Common myeloid progenitor, CD34-positive (primary cell): ENCODE data around the gene CPLX4.
A peak's percentile ranks its signal among the peaks of the same experiment; 100 is the strongest.

Experiments used
- CTCF ChIA-PET: fragments of 350-600 bp; sonication (Branson Sonifier 250); formaldehyde crosslinking; loops from one replicate; lab custom pipeline; 2021; ENCODE audit warnings: antibody characterized with exemption; lab: Charles Lee
- POLR2A ChIA-PET: fragments of 350-600 bp; sonication (Branson Sonifier 250); formaldehyde crosslinking; loops from one replicate; lab custom pipeline; 2021; ENCODE audit warnings: antibody characterized with exemption; lab: Charles Lee
- DNase-seq, 3 donors: peaks; one replicate each; pipeline versions ENCODE4 v3.0.0 to v3.0.0-alpha.2; 2013
- H3K27ac ChIP-seq, 2 experiments: 1 replicate in 1 of 2; 2 replicates in 1 of 2; pipeline ENCODE4 v1.7.0; 2013; ENCODE audit warnings: inconsistent platforms in 2 of 2, low read length in 2 of 2, mild to moderate bottlenecking in 2 of 2, low read depth in 1 of 2, moderate library complexity in 1 of 2; ENCODE audit not compliant: severe bottlenecking in 2 of 2, insufficient read depth in 1 of 2, poor library complexity in 1 of 2
- H3K27me3 ChIP-seq, 5 experiments: replicated peaks in 2 of 5; 1 replicate in 3 of 5; 2 replicates in 2 of 5; pipeline versions ENCODE4 v1.6.1 to v1.7.0; 2013; ENCODE audit warnings: low read length in 4 of 5, mild to moderate bottlenecking in 2 of 5, moderate library complexity in 2 of 5, inconsistent platforms in 1 of 5; ENCODE audit not compliant: insufficient read depth in 5 of 5, control insufficient read depth in 4 of 5
- H3K36me3 ChIP-seq, 4 experiments: 1 replicate in 2 of 4; 2 replicates in 2 of 4; pipeline versions ENCODE4 v1.6.1 to v1.7.0; 2013; ENCODE audit warnings: low read length in 3 of 4, control low read depth in 1 of 4, mild to moderate bottlenecking in 1 of 4; ENCODE audit not compliant: control insufficient read depth in 4 of 4, insufficient read depth in 4 of 4
- H3K4me1 ChIP-seq, 4 experiments: 1 replicate in 3 of 4; 2 replicates in 1 of 4; pipeline versions ENCODE4 v1.6.1 to v1.7.1; 2013; ENCODE audit warnings: low read length in 3 of 4, mild to moderate bottlenecking in 3 of 4, control low read depth in 1 of 4, inconsistent platforms in 1 of 4, moderate library complexity in 1 of 4; ENCODE audit not compliant: control insufficient read depth in 4 of 4, insufficient read depth in 4 of 4; ENCODE audit errors: control extremely low read depth in 1 of 4
- H3K4me3 ChIP-seq, 7 experiments: 1 replicate in 4 of 7; 2 replicates in 3 of 7; pipeline versions ENCODE4 v1.5.1 to v1.7.0; 2013; ENCODE audit warnings: mild to moderate bottlenecking in 7 of 7, low read length in 6 of 7, moderate library complexity in 6 of 7, inconsistent platforms in 2 of 7, low read depth in 2 of 7, control low read depth in 1 of 7; ENCODE audit not compliant: insufficient read depth in 4 of 7, control insufficient read depth in 1 of 7; ENCODE audit errors: extremely low read depth in 1 of 7
- H3K9me3 ChIP-seq, 5 experiments: 1 replicate in 4 of 5; 2 replicates in 1 of 5; pipeline versions ENCODE4 v1.6.1 to v1.7.1; 2013; ENCODE audit warnings: low read length in 4 of 5, mild to moderate bottlenecking in 2 of 5, inconsistent platforms in 1 of 5, low read depth in 1 of 5, moderate library complexity in 1 of 5; ENCODE audit not compliant: control insufficient read depth in 4 of 5, insufficient read depth in 2 of 5; ENCODE audit errors: control extremely low read depth in 1 of 5
- WGBS: methylation state at CpG from one replicate; pipeline ENCODE4 v1.1.5; 2013; ENCODE audit not compliant: insufficient coverage; 5-methylcytosine and 5-hydroxymethylcytosine counted together

The CPLX4 gene

GRCh38 chr18:59268127-59268720 is 50.2 kb downstream of the CPLX4 start:
- H3K4me1 ChIP-seq: peaks cover 0 to 41% (median 21%) of the 10 kb centered on the region in 4 experiments
- H3K36me3 ChIP-seq: no peaks in the 10 kb centered on the region
- peaks cover 0 to 3% (median 0%) of the 10 kb centered on the region in 5 experiments for H3K9me3 ChIP-seq
- H3K27me3 ChIP-seq: peaks cover 20 to 100% (median 69%) of the 10 kb centered on the region in 5 experiments
- no peak for DNase-seq
- ChIA-PET POLR2A (no interaction called here), CTCF (interaction anchor here (0.7 to 3.5 kb wide), 5 partner anchors 19 to 134 kb away, joined by 3 to 16 read pairs (median 3); no protein-coding TSS in a partner anchor)
- H3K27ac ChIP-seq: no peak overlapping the region
- 10% methylated on average over 26 of the region's 28 CpGs for WGBS
- peak overlapping the region in 1 of 7 experiments; percentile 24 for H3K4me3 ChIP-seq

GRCh38 chr18:59267503-59268126 is 50.8 kb downstream of the CPLX4 start:
- Histone ChIP-seq H3K4me3 (no peak overlapping the region), H3K27ac (no peak overlapping the region), H3K36me3 (no peaks in the 10 kb centered on the region), H3K4me1 (peaks cover 0 to 37% (median 17%) of the 10 kb centered on the region in 4 experiments), H3K27me3 (peaks cover 22 to 100% (median 74%) of the 10 kb centered on the region in 5 experiments), H3K9me3 (peaks cover 0 to 3% (median 1%) of the 10 kb centered on the region in 5 experiments)
- peak in 1 of 3 donors; percentile 45 for DNase-seq
- ChIA-PET POLR2A (no interaction called here), CTCF (interaction anchor here (0.7 to 3.5 kb wide), 4 partner anchors 18 to 133 kb away, joined by 3 to 16 read pairs (median 3); no protein-coding TSS in a partner anchor)
- 3% methylated on average over 36 of the region's 41 CpGs for WGBS

- DNase-seq: no peak
- 6% methylated on average over 5 of the region's 10 CpGs for WGBS
- Histone ChIP-seq H3K4me1 (peaks cover 0 to 31% (median 14%) of the 10 kb centered on the region in 4 experiments), H3K27ac (no peak overlapping the region), H3K36me3 (no peaks in the 10 kb centered on the region), H3K9me3 (peaks cover 0 to 3% (median 1%) of the 10 kb centered on the region in 5 experiments), H3K4me3 (no peak overlapping the region), H3K27me3 (peaks cover 24 to 96% (median 70%) of the 10 kb centered on the region in 5 experiments)
- POLR2A ChIA-PET: interaction anchor here (0.5 kb wide), 1 partner anchor 783 kb away, joined by 3 read pairs; no protein-coding TSS in a partner anchor
- CTCF ChIA-PET: interaction anchor here (1.4 to 4.3 kb wide), 3 partner anchors 8 to 18 kb away, joined by 3 to 27 read pairs (median 16); no protein-coding TSS in a partner anchor
Observed at GRCh38 chr18:59266886-59267502, 51.5 kb downstream of the CPLX4 start.

GRCh38 chr18:59266459-59266858 is 52.0 kb downstream of the CPLX4 start:
- DNase-seq: no peak
- peaks cover 0 to 3% (median 1%) of the 10 kb centered on the region in 5 experiments for H3K9me3 ChIP-seq
- no peak overlapping the region for H3K27ac ChIP-seq
- peaks cover 0 to 31% (median 12%) of the 10 kb centered on the region in 4 experiments for H3K4me1 ChIP-seq
- CTCF ChIA-PET: interaction anchor here (1.0 to 4.3 kb wide), 3 partner anchors 9 to 67 kb away, joined by 3 to 27 read pairs (median 3); no protein-coding TSS in a partner anchor
- H3K4me3 ChIP-seq: no peak overlapping the region
- WGBS: no CpG with 5 or more reads among the region's 1 CpG
- H3K27me3 ChIP-seq: peaks cover 24 to 91% (median 65%) of the 10 kb centered on the region in 5 experiments
- no peaks in the 10 kb centered on the region for H3K36me3 ChIP-seq
- POLR2A ChIA-PET: interaction anchor here (0.5 kb wide), 1 partner anchor 783 kb away, joined by 3 read pairs; no protein-coding TSS in a partner anchor

GRCh38 chr18:59265974-59266369 is 52.5 kb downstream of the CPLX4 start:
- ChIA-PET CTCF (interaction anchor here (1.0 to 4.3 kb wide), 3 partner anchors 9 to 67 kb away, joined by 3 to 27 read pairs (median 3); no protein-coding TSS in a partner anchor), POLR2A (interaction anchor here (0.5 kb wide), 1 partner anchor 782 kb away, joined by 3 read pairs; no protein-coding TSS in a partner anchor)
- Histone ChIP-seq H3K27ac (no peak overlapping the region), H3K9me3 (peaks cover 0 to 3% (median 1%) of the 10 kb centered on the region in 5 experiments), H3K36me3 (no peaks in the 10 kb centered on the region), H3K27me3 (peaks cover 24 to 86% (median 62%) of the 10 kb centered on the region in 5 experiments), H3K4me1 (peaks cover 0 to 31% (median 12%) of the 10 kb centered on the region in 4 experiments), H3K4me3 (peak overlapping the region in 1 of 7 experiments; percentile 51)
- 16% methylated on average over 11 of the region's 12 CpGs for whole genome bisulfite sequencing
- DNase-seq: no peak

GRCh38 chr18:59265246-59265973 is 53.0 kb downstream of the CPLX4 start:
- no peaks in the 10 kb centered on the region for H3K36me3 ChIP-seq
- ChIA-PET CTCF (interaction anchor here (1.0 to 4.3 kb wide), 2 partner anchors 16 to 66 kb away, joined by 3 to 27 read pairs; no protein-coding TSS in a partner anchor), POLR2A (no interaction called here)
- peaks cover 0 to 31% (median 12%) of the 10 kb centered on the region in 4 experiments for H3K4me1 ChIP-seq
- peak overlapping the region in 6 of 7 experiments; percentile 41 to 69 (median 56) for H3K4me3 ChIP-seq
- peaks cover 0 to 3% (median 1%) of the 10 kb centered on the region in 5 experiments for H3K9me3 ChIP-seq
- peaks cover 24 to 80% (median 56%) of the 10 kb centered on the region in 5 experiments for H3K27me3 ChIP-seq
- WGBS: 3% methylated on average over 37 of the region's 38 CpGs
- peak; percentile 31 to 52 (median 42) for DNase-seq
- H3K27ac ChIP-seq: no peak overlapping the region
